GM06990 (cell line): ENCODE results near the gene TTC3.

Experiments used
- DNase-seq: peaks from one replicate; pipeline ENCODE4 v3.0.0-alpha.2; 2011; ENCODE audit not compliant: insufficient read length; ENCODE audit errors: extremely low read depth
- H3K27me3 ChIP-seq: replicated peaks from 2 replicates; pipeline ENCODE4 v1.6.0; 2011; ENCODE audit warnings: low read length; ENCODE audit not compliant: control insufficient read depth, insufficient read depth
- H3K36me3 ChIP-seq: 2 replicates; pipeline ENCODE4 v1.5.1; 2011; ENCODE audit warnings: low read length; ENCODE audit not compliant: control insufficient read depth, insufficient read depth
- H3K4me3 ChIP-seq: replicated peaks from 2 replicates; pipeline ENCODE4 v1.5.1; 2011; ENCODE audit warnings: low read depth, mild to moderate bottlenecking, control low read depth, low read length
- TF ChIP-seq, protein P1 (sequence below): IDR thresholded peaks from 2 replicates; pipeline ENCODE4 v1.5.1; 2011; ENCODE audit warnings: low read length, control low read depth, mild to moderate bottlenecking, inconsistent platforms; ENCODE audit not compliant: insufficient read depth, poor library complexity, severe bottlenecking

The TTC3 gene

DNA sequence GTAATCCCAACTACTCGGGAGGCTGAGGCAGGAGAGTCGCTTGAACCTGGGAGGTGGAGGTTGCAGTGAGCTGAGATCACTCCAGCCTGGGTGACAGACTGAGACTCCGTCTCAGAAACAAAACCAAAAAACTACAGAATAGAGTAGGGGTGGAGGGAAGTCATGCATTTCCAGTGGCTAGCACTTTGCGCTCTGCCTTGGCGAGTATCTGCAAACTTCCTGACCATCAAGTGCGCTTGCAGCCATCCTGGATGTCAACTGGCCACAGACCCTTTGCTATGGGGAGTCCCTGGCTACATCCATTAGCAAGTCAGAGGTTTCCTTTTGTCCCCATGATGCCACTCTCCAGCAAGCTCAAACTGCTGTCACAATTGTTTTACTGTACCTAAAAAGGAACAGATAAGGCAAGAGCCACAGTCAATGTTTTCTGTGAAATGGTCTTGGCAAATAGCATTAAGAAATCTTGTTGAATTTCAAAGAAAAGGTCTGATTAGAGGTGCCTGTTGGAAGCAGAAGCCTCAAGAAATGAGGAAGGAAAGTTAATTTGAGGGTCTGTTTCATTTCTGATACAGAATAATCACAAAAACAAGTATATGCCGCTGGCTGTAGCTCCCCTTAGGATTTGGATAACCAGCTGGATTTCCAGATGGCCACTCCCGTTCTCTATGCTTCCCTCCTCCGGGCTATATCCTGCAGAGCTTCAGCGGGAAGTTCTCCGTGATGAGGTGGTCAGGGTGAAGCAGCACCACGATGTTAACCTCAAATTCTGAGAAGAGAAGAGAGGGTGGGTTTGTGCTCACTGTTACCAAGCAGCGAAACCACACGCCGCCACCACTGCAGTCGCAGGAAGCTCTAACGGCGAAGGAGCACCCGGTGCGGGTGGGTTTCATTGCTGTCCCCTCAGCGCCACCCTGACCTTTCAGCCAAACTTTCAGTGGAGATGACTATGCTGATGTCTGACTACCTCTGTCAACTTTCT lies 152.1 kb downstream of the TTC3 start:
- TF ChIP-seq, protein P1, sequence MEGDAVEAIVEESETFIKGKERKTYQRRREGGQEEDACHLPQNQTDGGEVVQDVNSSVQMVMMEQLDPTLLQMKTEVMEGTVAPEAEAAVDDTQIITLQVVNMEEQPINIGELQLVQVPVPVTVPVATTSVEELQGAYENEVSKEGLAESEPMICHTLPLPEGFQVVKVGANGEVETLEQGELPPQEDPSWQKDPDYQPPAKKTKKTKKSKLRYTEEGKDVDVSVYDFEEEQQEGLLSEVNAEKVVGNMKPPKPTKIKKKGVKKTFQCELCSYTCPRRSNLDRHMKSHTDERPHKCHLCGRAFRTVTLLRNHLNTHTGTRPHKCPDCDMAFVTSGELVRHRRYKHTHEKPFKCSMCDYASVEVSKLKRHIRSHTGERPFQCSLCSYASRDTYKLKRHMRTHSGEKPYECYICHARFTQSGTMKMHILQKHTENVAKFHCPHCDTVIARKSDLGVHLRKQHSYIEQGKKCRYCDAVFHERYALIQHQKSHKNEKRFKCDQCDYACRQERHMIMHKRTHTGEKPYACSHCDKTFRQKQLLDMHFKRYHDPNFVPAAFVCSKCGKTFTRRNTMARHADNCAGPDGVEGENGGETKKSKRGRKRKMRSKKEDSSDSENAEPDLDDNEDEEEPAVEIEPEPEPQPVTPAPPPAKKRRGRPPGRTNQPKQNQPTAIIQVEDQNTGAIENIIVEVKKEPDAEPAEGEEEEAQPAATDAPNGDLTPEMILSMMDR, result no peak
- H3K27me3 ChIP-seq, result no peaks in the 10 kb centered on the region
- H3K36me3 ChIP-seq, result peaks cover 18% of the 10 kb centered on the region
- DNase-seq, result no peak
- H3K4me3 ChIP-seq, result no peak overlapping the region

DNA sequence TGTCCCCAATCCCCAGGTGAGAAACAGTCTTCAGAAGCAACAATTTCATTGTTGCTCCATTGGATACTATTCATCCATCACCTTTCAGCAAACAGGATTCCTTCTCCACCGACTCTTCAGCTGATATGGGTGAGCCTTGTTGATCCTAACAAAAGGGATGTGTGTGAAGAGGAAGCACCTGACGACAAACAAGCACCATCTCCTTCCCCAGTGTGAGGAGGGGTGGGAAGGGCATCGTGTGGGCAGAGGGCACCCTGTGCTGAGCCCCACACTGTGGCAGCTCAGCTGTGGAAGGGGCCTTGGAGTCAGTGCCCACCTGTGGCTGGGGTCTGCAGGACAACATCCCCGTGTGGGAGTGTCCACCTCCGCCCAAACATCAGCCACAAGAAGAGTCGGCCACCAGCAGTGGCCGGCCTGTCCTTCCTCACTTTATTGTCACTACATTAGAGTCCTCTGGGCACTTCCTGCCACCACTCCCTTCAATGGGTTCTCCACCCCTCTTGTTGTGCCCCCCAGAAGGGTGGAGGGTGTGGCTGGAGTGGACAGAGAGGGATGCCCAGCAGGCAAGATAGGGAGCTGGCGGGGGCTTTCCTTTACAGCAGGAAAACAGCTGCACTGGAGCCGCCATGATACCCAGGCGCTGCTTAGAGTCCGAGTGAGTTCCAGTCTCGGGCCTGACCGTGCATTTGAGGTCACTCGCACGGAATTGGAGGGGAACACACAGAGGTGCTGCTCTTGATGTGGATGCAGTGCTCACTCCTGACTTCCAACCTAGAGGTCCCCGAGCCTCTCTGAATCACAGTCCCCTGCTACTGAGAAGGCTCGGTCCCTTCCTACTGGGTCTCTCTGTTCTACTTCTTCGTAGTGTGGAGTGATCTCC lies 153.2 kb downstream of the TTC3 start:
- DNase-seq, result no peak
- Histone ChIP-seq H3K36me3 (peaks cover 23% of the 10 kb centered on the region), H3K4me3 (no peak overlapping the region), H3K27me3 (no peaks in the 10 kb centered on the region)
- TF ChIP-seq, protein P1, result no peak

DNA sequence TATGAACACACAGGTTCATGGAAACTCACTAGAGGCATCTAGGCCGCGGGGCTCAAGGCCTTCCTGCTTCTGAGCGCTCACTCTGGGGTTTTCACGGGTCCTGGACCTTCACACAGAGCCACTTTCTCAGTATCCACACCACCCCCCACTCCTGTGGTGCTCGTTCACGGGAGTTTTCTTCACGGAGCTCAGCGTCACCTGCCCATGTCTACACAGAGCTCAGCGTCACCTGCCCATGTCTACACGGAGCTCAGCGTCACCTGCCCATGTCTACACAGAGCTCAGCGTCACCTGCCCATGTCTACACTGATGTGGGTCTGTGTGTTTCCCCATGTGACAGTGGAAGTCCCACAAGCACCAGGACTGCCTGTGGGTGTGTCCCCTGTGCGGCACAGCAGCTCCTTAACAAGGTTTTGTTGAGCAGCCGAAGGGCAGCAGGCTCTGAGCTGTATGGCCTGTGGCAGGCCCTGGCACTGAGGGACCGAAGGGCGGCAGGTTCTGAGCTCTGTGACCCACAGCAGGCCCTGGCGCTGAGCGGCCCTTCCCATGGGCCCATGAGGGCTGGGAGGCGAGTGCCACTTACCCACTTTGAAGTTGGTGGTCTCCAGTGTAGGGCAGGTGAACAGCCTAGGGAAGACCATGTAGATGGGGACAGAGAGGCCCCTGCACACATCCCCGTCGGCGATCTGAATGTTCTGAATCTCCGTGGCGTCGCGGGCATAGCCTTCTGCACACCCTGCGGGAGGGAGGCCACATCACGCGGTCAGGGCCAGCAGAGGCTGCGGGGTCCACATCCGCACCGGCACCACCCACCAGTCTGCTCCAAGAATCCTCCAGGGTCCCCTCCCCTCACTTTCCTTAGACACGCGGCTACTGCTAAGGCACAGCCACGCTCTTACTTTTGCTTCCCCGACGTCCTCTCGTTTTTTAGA lies 154.3 kb downstream of the TTC3 start:
- TF ChIP-seq, protein P1, result no peak
- no peak for DNase-seq
- H3K27me3 ChIP-seq, result no peaks in the 10 kb centered on the region
- H3K36me3 ChIP-seq, result peaks cover 27% of the 10 kb centered on the region
- no peak overlapping the region for H3K4me3 ChIP-seq

DNA sequence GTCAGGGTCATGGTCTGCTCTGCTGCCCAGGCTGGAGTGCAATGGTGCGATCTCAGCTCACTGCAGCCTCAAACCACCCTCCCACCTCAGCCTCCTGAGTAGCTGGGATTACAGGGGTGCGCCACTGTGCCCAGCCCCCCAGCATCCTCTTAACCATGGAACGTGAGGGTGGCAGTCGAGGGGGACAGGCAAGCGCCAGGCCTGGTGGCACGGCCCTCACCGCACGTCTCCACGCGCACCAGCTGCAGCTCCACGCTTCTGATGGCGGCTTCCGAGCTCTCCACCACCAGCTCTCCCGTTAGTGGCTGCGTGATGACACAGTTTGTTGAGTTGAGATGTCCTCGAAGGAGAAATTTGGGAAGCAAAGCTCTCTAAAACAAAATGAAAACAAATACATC lies 154.9 kb downstream of the TTC3 start:
- TF ChIP-seq, protein P1, result no peak
- peaks cover 27% of the 10 kb centered on the region for H3K36me3 ChIP-seq
- no peak for DNase-seq
- H3K27me3 ChIP-seq, result no peaks in the 10 kb centered on the region
- H3K4me3 ChIP-seq, result no peak overlapping the region

DNA sequence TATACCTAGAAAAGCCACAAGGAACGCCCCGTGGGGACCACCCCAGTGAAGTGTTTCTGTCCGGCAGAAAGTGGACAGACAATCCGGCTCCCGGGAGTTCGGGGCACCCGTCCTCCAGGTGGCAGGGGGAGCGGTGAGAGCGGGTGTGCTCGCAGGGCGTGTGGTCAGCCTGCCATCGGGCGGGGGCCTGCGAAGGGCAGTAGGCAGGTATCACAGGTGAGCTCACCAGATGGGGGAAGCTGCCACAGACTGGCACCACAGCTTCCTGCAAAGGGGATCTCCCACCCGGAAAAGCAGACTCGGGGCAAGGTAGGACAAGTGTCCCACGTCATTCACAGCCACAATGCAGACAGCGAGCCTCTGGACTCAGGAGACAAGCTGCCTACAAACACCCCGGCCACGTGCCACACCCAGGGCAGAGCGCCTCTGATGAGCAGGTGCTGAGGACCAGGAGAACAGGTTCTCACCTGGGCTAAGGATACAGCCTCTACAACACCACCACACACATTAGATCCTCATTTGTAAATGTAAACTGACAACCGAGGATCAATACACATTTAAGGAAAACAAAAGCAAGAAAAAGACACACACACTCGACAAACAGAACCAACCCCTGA lies 157.7 kb downstream of the TTC3 start:
- Histone ChIP-seq H3K36me3 (peaks cover 24% of the 10 kb centered on the region), H3K27me3 (no peaks in the 10 kb centered on the region), H3K4me3 (no peak overlapping the region)
- DNase-seq, result no peak
- TF ChIP-seq, protein P1, result no peak
